DMS79 treated with DMSO at 0.1 percent for 48 hours (cell line): ENCODE data around the gene SCYGR7.

Source experiments
- DNase-seq: peaks from one replicate; lab custom pipeline; 2025; lab: John Stamatoyannopoulos, UW

The SCYGR7 gene

DNA sequence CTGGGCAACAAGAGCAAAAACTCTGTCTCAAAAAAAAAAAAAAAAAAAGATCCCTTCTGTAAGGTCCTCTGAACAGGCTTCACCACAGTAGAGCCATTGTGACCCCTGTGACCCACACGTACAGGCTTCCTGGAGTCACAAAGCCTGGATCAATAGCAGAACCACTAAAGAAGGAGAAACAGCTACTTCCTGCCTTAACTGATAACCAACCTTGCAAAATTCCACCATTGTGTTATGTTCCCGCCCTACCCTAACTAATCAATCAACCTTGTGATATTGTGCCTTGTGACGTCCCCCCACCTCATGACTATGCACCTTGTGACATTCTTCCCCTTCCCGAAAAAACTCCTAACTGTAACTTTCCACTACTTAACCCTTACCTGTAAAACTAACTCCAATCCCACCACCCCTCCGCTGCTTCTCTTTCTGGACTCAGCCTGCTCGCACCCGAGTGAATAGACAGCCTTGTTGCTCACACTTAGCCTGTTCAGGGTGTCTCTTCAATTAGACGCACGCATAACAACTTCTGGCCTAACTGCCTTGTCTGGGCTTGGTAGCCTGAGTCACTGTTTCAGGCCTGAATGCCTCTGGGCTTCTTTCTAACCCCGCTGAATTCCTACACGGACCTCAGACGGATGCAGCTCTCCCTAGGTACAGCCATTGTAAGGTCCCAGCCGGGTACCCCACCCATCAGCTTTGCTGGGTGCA, 31.4 kb downstream of the SCYGR7 start:
- DNase-seq, result no peak

DNA sequence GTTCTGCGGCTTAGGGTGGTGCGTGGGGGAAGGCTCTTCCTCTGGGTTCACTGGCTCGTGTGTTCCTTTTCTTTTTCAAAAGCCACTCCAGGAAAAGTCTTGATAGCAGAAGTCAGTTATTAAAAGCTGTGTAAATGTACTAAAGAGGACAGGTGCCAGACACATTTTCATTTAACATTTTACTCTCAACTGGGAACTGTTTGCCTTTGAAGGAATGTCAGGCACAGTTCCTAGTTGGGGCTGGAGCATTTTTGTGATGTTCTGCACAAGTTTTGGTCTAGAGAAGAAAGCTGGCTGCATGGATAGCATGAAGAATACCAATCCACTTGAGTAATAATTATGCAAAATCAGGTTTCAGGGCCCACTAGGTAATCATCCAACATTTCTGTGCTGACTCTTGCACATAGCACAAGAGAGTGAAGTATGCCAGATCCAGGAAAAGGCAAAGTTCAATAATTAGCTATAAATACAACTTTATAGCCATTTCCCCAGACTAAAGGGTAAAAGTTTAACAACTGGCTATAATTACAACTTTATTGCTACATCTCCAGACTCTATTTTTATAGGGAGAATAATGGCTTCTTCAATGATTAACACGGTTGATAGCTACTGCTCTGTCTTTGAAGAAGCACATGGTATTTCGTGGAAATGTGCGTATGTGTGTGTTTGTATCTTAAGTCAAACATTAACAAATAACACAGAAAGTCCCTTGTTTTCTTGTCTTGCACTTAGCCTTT, 33.8 kb downstream of the SCYGR7 start:
- DNase-seq, result no peak

DNA sequence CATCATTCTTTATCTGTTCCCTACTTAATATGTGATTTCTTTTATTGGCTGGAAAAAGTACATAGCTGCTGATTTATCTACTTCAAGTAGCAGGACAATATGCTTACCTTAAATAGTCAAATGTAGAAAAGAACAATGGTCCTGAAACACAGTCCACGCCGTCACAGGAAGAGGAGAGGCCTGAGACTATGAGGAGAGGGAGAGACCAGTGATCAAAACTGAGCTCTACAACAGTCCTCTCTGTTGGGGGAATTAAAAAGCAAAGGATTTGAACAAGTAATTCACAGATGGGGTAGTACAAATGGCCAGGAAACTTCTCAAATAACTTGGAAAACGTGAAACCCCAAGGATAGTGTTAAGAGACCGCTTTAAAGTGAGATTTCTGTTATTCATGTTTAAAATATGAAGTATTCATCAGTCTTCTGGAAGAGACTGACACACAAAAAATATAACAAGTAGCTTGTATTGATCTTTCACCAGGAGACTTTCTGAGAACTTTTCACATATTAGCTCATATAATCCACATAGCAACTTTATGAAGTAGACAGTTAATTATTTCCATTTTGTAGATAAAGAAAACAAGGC, 37.7 kb downstream of the SCYGR7 start:
- no peak for DNase-seq

DNA sequence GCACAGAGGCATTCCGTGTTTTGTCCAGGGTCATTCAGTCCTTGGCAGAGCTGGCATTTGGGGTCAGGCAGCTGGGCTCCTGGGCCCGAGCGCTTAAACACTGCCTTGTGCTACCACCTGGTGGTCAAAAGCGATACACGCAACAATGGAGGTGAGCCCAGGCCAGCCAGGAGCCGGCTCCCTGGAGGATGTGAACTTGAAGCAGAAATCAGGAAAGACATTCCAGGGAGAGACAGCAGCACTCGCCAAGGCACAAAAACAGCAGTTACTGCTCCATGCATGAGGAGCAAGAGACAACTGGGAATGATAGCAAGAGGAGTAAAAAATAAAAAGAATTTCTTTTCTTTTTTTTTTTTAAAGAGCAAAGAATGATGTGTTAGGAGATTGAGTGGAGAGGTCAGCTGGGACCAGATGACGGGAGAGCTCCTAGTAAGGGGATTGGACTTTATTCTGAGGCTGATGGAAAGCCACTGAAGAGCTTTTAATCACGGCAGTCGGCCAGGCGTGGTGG, 38.3 kb downstream of the SCYGR7 start:
- DNase-seq, result peak; percentile 52

DNA sequence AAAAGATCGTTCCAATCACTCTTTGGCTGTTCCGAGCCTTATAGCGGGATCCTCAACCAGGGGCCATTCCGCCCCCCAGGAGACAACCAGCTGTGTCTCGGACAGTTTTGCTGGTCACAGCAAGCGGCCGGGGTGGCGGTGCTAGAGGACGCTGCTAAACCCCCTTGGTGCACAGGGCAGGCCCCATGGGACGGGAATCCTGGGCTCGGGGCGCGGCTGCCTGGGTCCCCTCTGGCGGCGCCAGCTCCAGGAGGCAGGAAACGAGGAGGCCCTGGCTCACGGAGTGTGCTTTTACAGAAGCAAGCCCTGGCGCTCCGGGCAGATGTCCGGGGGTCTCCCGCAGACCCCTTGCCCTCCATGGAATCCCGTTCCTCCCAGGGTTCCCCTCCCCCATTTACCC, 39.7 kb downstream of the SCYGR7 start:
- no peak for DNase-seq

GRCh38 chr2:227772197-227772661, 44.1 kb downstream of the SCYGR7 start:
- peak; percentile 21 for DNase-seq

DNA sequence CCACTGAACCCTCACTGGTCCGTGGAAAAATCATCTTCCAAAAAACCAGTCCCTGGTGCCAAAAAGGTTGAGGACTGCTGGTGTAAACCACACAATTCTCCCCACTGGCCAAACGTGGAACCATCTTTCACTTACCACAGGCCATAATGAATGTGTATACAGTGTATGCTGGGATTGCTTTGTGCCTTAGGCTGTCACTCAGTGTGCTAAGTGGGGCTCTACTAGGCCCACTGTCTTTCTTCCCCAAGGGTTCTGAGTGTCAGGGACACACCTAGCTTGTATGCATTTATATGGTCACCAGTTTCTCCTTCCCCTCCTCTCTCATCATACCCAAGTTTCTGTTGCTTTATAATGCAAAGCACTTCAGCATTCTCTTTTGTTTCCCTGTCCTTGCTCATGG, 44.8 kb downstream of the SCYGR7 start:
- no peak for DNase-seq

DNA sequence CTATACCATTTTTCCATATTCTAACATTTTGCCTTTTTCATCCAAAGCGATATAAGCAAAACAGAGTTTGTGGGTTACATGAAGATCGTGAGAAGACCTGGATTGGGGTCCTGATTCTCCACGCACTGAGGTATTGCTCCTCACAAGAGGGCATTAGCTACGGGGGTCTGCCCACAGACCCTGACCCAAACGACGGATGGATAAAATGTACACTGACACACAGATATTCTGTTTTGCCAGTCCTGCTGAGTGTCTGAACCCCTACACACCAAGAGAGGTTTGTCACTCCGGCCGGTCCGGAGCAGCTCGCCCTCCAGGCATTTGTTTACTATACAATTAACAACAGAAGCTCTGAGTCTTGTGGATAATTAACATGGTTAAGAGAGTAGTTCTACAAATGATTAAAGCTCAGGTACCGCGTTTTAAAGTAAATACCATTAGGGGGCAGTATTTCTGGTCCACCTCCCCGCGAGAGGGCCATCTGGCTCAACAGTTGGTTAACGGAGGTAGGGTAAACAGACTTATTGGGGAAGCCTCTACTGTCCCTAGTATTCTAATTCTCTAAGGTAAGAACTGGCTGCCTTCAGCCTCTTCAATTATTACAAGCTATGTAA, 46.0 kb downstream of the SCYGR7 start:
- DNase-seq, result no peak

DNA sequence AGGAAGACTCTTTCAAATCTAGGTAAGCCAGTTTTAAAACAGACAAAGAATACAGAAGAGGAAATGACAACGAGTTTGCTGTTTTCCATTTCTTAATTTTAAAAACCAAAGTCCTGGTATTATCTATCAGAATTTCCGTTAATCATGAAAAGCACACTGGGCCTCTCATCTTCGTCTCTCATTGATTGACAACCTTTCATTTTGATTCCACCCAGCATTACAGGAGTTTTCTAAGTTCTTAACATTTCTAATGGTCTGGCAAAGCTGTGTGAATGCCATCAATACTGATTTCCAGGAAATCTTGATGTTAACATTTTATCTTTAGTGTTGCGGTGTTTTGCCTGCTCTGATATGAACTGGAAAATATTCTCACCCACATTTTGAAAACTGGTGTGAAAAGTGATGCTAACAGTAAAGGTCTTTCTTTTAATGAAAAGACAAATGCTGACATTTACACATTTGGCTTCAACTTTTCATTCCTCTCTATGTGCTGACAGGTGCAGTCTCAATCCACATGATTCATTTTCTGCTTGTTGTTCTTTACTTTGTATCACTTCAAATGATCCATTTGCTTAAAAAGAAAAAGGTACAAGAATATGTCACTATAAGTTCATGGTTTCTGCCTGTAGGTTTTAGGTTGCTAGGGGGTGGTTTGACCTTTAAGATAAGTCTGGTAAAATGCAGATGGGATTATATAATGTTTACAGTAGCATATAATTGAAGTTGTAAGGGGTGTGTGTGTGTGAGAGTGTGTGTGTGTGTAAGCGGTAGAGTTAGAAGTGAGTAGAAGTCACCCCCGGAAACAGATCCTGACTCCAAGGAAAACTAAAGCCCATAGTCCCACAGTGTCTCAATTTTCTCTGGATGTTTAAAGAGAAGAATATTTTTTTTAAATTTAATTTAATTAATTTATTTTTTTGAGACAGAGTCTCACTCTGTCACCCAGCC, 47.0 kb downstream of the SCYGR7 start:
- DNase-seq, result no peak
